OCI-LY3 (cell line): ENCODE results near the gene SNTG2.

Experiments used
- H2AFZ ChIP-seq: fragments of 200-600, 300-600 bp; shearing (Covaris generic); 2 replicates; pipeline ENCODE4 v1.6.0; 2014; ENCODE audit warnings: antibody characterized with exemption, low read depth, low read length
- H3K27ac ChIP-seq: fragments of 200-600, 300-600 bp; sonication (generic); 2 replicates; pipeline ENCODE4 v1.5.1; 2014; ENCODE audit warnings: mild to moderate bottlenecking, low read length, moderate library complexity, mixed read lengths
- H3K27me3 ChIP-seq: fragments of 200-600, 300-600 bp; sonication (generic); 2 replicates; pipeline ENCODE4 v1.6.1; 2014; ENCODE audit warnings: low read depth, low read length, mixed read lengths
- H3K36me3 ChIP-seq: fragments of 200-600, 300-600 bp; sonication (generic); replicated peaks from 2 replicates; pipeline ENCODE3; 2014; ENCODE audit warnings: low read depth, low read length, mixed read lengths
- H3K4me1 ChIP-seq: fragments of 300-600, 200-600 bp; sonication (generic); 2 replicates; pipeline ENCODE4 v1.6.1; 2014; ENCODE audit warnings: low read length, mixed read lengths
- H3K4me2 ChIP-seq: fragments of 200-600, 300-600 bp; sonication (generic); 2 replicates; pipeline ENCODE4 v1.6.1; 2014; ENCODE audit warnings: low read length, mixed read lengths
- H3K4me3 ChIP-seq: fragments of 300-600, 200-600 bp; sonication (generic); 2 replicates; pipeline ENCODE4 v1.5.1; 2014; ENCODE audit warnings: antibody characterized with exemption, mild to moderate bottlenecking, low read length, moderate library complexity
- H3K79me2 ChIP-seq: fragments of 300-600, 200-600 bp; shearing (Covaris generic); 2 replicates; pipeline ENCODE4 v1.6.1; 2014; ENCODE audit warnings: mild to moderate bottlenecking, low read length, mixed read lengths
- H3K9ac ChIP-seq: fragments of 300-600, 200-600 bp; shearing (Covaris generic); 2 replicates; pipeline ENCODE4 v1.6.0; 2014; ENCODE audit warnings: mild to moderate bottlenecking, low read length, moderate library complexity
- H3K9me3 ChIP-seq: fragments of 200-600, 300-600 bp; shearing (Covaris generic); 2 replicates; pipeline ENCODE4 v1.6.1; 2014; ENCODE audit warnings: low read length, mixed read lengths; ENCODE audit not compliant: insufficient read depth
- H4K20me1 ChIP-seq: fragments of 200-600, 300-600 bp; sonication (generic); 2 replicates; pipeline ENCODE4 v1.6.1; 2016; ENCODE audit warnings: low read length, mixed read lengths; ENCODE audit not compliant: insufficient read depth
- EZH2phosphoT487 ChIP-seq: fragments of 200-600 bp; shearing (Covaris generic); IDR thresholded peaks from 2 replicates; pipeline ENCODE4 v1.6.1; 2018; ENCODE audit warnings: antibody characterized with exemption, mixed run types, low read depth
- TF ChIP-seq, protein P1 (sequence below): fragments of 200-600, 300-600 bp; sonication (generic); IDR thresholded peaks from 2 replicates; pipeline ENCODE4 v1.5.1; 2014; ENCODE audit warnings: antibody characterized with exemption, low read length, low read depth

SNTG2 gene

DNA sequence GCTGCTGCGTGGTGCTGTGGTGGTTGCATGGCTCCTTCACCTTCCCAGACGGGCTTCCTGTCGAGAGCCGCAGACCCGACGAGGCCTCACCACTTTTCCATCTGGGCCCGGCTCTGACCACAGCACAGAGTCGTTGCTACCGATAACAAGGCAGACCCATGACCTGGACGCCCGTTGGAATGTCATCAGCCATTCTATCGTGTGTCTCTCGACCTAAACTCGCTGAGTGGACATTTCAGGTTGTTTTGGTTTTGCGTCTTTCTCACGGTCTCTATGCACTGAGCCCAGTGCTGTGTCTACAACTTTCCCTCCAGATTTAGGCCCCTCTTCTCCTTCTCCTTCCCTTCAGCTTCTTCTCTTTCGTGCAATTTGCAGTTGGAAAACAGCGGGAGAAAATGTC is 257.9 kb downstream of the SNTG2 start:
- Histone ChIP-seq H3K9me3 (no peaks in the 10 kb centered on the region), H3K36me3 (no peaks in the 10 kb centered on the region), H3K4me1 (no peaks in the 10 kb centered on the region), H3K4me3 (no peak overlapping the region), H3K79me2 (no peaks in the 10 kb centered on the region), H2AFZ (no peak overlapping the region), H3K4me2 (no peak overlapping the region), H3K27ac (no peak overlapping the region), H3K27me3 (no peaks in the 10 kb centered on the region), H3K9ac (no peak overlapping the region), H4K20me1 (no peaks in the 10 kb centered on the region)
- TF ChIP-seq EZH2phosphoT487 = no peak
- TF ChIP-seq, protein P1, sequence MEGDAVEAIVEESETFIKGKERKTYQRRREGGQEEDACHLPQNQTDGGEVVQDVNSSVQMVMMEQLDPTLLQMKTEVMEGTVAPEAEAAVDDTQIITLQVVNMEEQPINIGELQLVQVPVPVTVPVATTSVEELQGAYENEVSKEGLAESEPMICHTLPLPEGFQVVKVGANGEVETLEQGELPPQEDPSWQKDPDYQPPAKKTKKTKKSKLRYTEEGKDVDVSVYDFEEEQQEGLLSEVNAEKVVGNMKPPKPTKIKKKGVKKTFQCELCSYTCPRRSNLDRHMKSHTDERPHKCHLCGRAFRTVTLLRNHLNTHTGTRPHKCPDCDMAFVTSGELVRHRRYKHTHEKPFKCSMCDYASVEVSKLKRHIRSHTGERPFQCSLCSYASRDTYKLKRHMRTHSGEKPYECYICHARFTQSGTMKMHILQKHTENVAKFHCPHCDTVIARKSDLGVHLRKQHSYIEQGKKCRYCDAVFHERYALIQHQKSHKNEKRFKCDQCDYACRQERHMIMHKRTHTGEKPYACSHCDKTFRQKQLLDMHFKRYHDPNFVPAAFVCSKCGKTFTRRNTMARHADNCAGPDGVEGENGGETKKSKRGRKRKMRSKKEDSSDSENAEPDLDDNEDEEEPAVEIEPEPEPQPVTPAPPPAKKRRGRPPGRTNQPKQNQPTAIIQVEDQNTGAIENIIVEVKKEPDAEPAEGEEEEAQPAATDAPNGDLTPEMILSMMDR = no peak

DNA sequence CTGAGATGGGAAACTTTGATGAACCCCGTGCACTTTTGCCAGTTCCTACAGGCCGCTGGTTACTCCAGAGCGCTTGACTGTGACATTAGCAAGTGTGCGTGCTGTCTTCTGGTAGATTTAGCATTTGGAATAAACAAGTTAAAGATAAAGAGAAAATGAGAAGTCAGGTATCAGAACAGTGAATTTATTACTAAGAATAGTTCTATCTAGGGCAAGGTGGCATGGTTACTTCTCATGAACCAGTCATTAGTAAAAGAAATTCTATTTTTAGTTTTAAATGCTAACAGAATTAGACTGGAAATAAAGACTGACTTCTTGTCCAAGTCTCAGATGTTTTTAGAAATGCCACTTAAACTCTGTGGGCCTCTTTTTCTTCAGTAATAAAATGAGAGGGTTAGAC is 258.6 kb downstream of the SNTG2 start:
- H3K27me3 ChIP-seq = no peaks in the 10 kb centered on the region
- H3K4me1 ChIP-seq = no peaks in the 10 kb centered on the region
- H3K4me3 ChIP-seq = no peak overlapping the region
- H3K9ac ChIP-seq = no peak overlapping the region
- no peak overlapping the region for H3K27ac ChIP-seq
- H4K20me1 ChIP-seq = no peaks in the 10 kb centered on the region
- H3K9me3 ChIP-seq = no peaks in the 10 kb centered on the region
- no peak overlapping the region for H3K4me2 ChIP-seq
- H3K79me2 ChIP-seq = no peaks in the 10 kb centered on the region
- TF ChIP-seq EZH2phosphoT487 = no peak
- TF ChIP-seq, protein P1 = no peak
- H2AFZ ChIP-seq = no peak overlapping the region
- H3K36me3 ChIP-seq = no peaks in the 10 kb centered on the region

DNA sequence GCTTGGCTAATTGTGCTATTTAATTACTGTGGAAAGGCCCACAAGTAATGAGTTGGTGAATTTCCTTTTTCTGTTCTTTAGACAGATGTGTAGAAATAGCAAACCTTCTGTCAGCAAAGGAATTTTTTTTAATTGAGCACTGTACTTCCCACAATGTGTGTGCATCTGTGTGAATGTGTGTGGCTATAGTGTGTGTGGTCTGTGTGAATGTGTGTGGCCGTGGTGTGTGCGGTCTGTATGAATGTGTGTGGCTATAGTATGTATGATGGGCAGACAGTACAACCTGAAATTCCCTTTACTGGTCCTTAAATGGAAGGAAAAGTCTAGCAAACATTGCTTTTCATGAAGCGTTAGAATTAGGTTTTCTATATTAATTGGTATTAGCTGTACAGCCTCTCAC is 259.1 kb downstream of the SNTG2 start:
- no peaks in the 10 kb centered on the region for H3K27me3 ChIP-seq
- H3K9ac ChIP-seq = no peak overlapping the region
- H3K4me3 ChIP-seq = no peak overlapping the region
- TF ChIP-seq EZH2phosphoT487 = no peak
- TF ChIP-seq, protein P1 = no peak
- H2AFZ ChIP-seq = no peak overlapping the region
- no peaks in the 10 kb centered on the region for H3K4me1 ChIP-seq
- H4K20me1 ChIP-seq = no peaks in the 10 kb centered on the region
- no peaks in the 10 kb centered on the region for H3K9me3 ChIP-seq
- H3K27ac ChIP-seq = no peak overlapping the region
- no peaks in the 10 kb centered on the region for H3K36me3 ChIP-seq
- H3K79me2 ChIP-seq = no peaks in the 10 kb centered on the region
- H3K4me2 ChIP-seq = no peak overlapping the region

DNA sequence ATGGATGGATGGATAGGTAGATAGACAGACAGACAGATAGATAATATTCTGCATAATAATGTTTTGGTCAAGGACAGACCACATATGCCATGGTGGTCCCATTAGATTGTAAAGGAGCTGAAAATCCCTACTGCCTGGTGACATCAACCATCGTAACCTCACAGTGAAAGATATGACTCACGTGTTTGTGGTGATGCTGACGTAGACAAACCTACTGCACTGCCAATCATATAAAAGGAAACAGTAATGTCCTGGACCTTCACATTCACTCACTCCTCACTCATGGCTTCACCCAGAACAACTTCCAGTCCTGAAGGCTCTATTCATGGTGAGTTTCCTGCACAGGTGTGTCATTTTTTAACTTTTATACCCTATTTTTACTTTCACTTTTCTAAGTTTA is 259.7 kb downstream of the SNTG2 start:
- H3K9me3 ChIP-seq = no peaks in the 10 kb centered on the region
- H3K36me3 ChIP-seq = no peaks in the 10 kb centered on the region
- H2AFZ ChIP-seq = no peak overlapping the region
- no peak overlapping the region for H3K4me3 ChIP-seq
- no peaks in the 10 kb centered on the region for H3K79me2 ChIP-seq
- no peak overlapping the region for H3K4me2 ChIP-seq
- no peak overlapping the region for H3K9ac ChIP-seq
- no peaks in the 10 kb centered on the region for H3K4me1 ChIP-seq
- no peak overlapping the region for H3K27ac ChIP-seq
- H4K20me1 ChIP-seq = no peaks in the 10 kb centered on the region
- TF ChIP-seq EZH2phosphoT487 = no peak
- TF ChIP-seq, protein P1 = no peak
- no peaks in the 10 kb centered on the region for H3K27me3 ChIP-seq
